Nephron (organoid): ENCODE data around the gene VWF.

ENCODE experiments used
- H3K27ac Mint-ChIP-seq, 3 experiments: 2 replicates each; pipeline ENCODE4 v1.8.0; 2020; ENCODE audit warnings: mixed read lengths in 3 of 3, mild to moderate bottlenecking in 2 of 3, moderate library complexity in 1 of 3
- H3K27me3 Mint-ChIP-seq: 2 replicates; pipeline ENCODE4 v1.8.0; 2021; ENCODE audit warnings: low read depth, mild to moderate bottlenecking, moderate library complexity, mixed read lengths
- H3K36me3 Mint-ChIP-seq: 2 replicates; pipeline ENCODE4 v1.8.0; 2020; ENCODE audit warnings: low read depth, mixed read lengths
- H3K4me1 Mint-ChIP-seq: 2 replicates; pipeline ENCODE4 v1.8.0; 2020; ENCODE audit warnings: mixed read lengths
- H3K4me3 Mint-ChIP-seq, 3 experiments: 2 replicates each; pipeline ENCODE4 v1.8.0; 2020; ENCODE audit warnings: mild to moderate bottlenecking in 3 of 3, mixed read lengths in 3 of 3, moderate library complexity in 2 of 3
- H3K9me3 Mint-ChIP-seq: 2 replicates; pipeline ENCODE4 v1.8.0; 2020; ENCODE audit warnings: mixed read lengths
- CTCF ChIP-seq, 3 experiments: fragments of 200-600 bp; sonication (generic); IDR thresholded peaks; one replicate each; pipeline ENCODE4 v1.5.0; 2021; ENCODE audit warnings: antibody characterized with exemption in 3 of 3; ENCODE audit not compliant: unreplicated experiment in 3 of 3

Gene VWF

GRCh38 chr12:5985471-5985870 lies 139.0 kb downstream of the VWF start:
- Mint-ChIP-seq H3K4me3 (no peak overlapping the region), H3K36me3 (no peaks in the 10 kb centered on the region), H3K9me3 (no peaks in the 10 kb centered on the region), H3K27ac (no peak overlapping the region), H3K4me1 (no peaks in the 10 kb centered on the region), H3K27me3 (no peaks in the 10 kb centered on the region)
- TF ChIP-seq CTCF (IDR thresholded peaks at IDR 0.05; ENCODE audit: unreplicated experiment in 3 of 3): no peak

- TF ChIP-seq CTCF (IDR thresholded peaks at IDR 0.05; ENCODE audit: unreplicated experiment in 3 of 3): no peak
- no peaks in the 10 kb centered on the region for H3K9me3 Mint-ChIP-seq
- H3K4me3 Mint-ChIP-seq: no peak overlapping the region
- no peaks in the 10 kb centered on the region for H3K36me3 Mint-ChIP-seq
- no peaks in the 10 kb centered on the region for H3K4me1 Mint-ChIP-seq
- H3K27ac Mint-ChIP-seq: no peak overlapping the region
- H3K27me3 Mint-ChIP-seq: no peaks in the 10 kb centered on the region
Observed at GRCh38 chr12:5984873-5985272, 139.6 kb downstream of the VWF start.

- no peaks in the 10 kb centered on the region for H3K36me3 Mint-ChIP-seq
- TF ChIP-seq CTCF (IDR thresholded peaks at IDR 0.05; ENCODE audit: unreplicated experiment in 3 of 3): no peak
- no peaks in the 10 kb centered on the region for H3K4me1 Mint-ChIP-seq
- H3K4me3 Mint-ChIP-seq: no peak overlapping the region
- no peaks in the 10 kb centered on the region for H3K9me3 Mint-ChIP-seq
- H3K27ac Mint-ChIP-seq: no peak overlapping the region
- H3K27me3 Mint-ChIP-seq: no peaks in the 10 kb centered on the region
Observed at GRCh38 chr12:5982106-5982505, 142.4 kb downstream of the VWF start.

- Mint-ChIP-seq H3K27ac (no peak overlapping the region), H3K36me3 (no peaks in the 10 kb centered on the region), H3K4me1 (no peaks in the 10 kb centered on the region), H3K27me3 (peaks cover 13% of the 10 kb centered on the region), H3K9me3 (no peaks in the 10 kb centered on the region), H3K4me3 (no peak overlapping the region)
- TF ChIP-seq CTCF (IDR thresholded peaks at IDR 0.05; ENCODE audit: unreplicated experiment in 3 of 3): no peak
Observed at GRCh38 chr12:5977556-5977955, 146.9 kb downstream of the VWF start.

GRCh38 chr12:5976711-5977110 lies 147.8 kb downstream of the VWF start:
- peaks cover 14% of the 10 kb centered on the region for H3K27me3 Mint-ChIP-seq
- no peaks in the 10 kb centered on the region for H3K9me3 Mint-ChIP-seq
- no peak overlapping the region for H3K4me3 Mint-ChIP-seq
- no peak overlapping the region for H3K27ac Mint-ChIP-seq
- no peaks in the 10 kb centered on the region for H3K4me1 Mint-ChIP-seq
- no peak for TF ChIP-seq CTCF (IDR thresholded peaks at IDR 0.05; ENCODE audit: unreplicated experiment in 3 of 3)
- H3K36me3 Mint-ChIP-seq: no peaks in the 10 kb centered on the region

GRCh38 chr12:5976196-5976595 lies 148.3 kb downstream of the VWF start:
- Mint-ChIP-seq H3K27me3 (peaks cover 18% of the 10 kb centered on the region), H3K27ac (no peak overlapping the region), H3K4me3 (no peak overlapping the region), H3K9me3 (no peaks in the 10 kb centered on the region), H3K36me3 (no peaks in the 10 kb centered on the region), H3K4me1 (no peaks in the 10 kb centered on the region)
- no peak for TF ChIP-seq CTCF (IDR thresholded peaks at IDR 0.05; ENCODE audit: unreplicated experiment in 3 of 3)
